Gastroesophageal sphincter (tissue), 4 donors: ENCODE data around the gene GCK. TPM values are rescaled to one million over a fixed set of nuclear protein-coding genes. Genes with fewer than 3 reads are reported as not detected.
"Not testable (repeated sequence)": the region's sequence is repeated elsewhere in the genome, so short reads cannot be mapped to it uniquely, and the experiment has no call there.

ENCODE experiments used
- ATAC-seq: fragments of 150-250 bp; one replicate; pipeline ENCODE4 v1.9.1; 2016; ENCODE audit warnings: mild to moderate bottlenecking, moderate library complexity
- H3K27ac ChIP-seq, 4 donors: fragments of 200-600 bp; sonication (generic) in 3 of 4; 1 replicate in 3 of 4; 2 replicates in 1 of 4; pipeline ENCODE4 v1.5.1; 2016 to 2019
- H3K27me3 ChIP-seq: fragments of 200-600 bp; sonication (generic); one replicate; pipeline ENCODE4 v1.5.1; 2019
- H3K36me3 ChIP-seq, 2 donors: fragments of 200-600 bp; sonication (generic); one replicate each; pipeline ENCODE4 v1.5.1; 2019; ENCODE audit warnings: control low read depth in 1 of 2
- H3K4me1 ChIP-seq, 3 donors: fragments of 200-600 bp; sonication (generic); 1 replicate in 2 of 3; 2 replicates in 1 of 3; pipeline ENCODE4 v1.5.1; 2016 to 2019; ENCODE audit warnings: control low read depth in 2 of 3
- H3K4me3 ChIP-seq, 2 donors: fragments of 200-600 bp; sonication (generic); one replicate each; pipeline ENCODE4 v1.5.1; 2019; ENCODE audit warnings: mild to moderate bottlenecking in 1 of 2, moderate library complexity in 1 of 2
- H3K9me3 ChIP-seq, 3 donors: fragments of 200-600 bp; sonication (generic); one replicate each; pipeline ENCODE4 v1.5.1; 2017 to 2019; ENCODE audit warnings: control low read depth in 2 of 3
- EP300 ChIP-seq: sonication (generic); formaldehyde crosslinking; IDR thresholded peaks from one replicate; pipeline ENCODE4 v1.6.1; 2017; ENCODE audit warnings: antibody characterized with exemption, mild to moderate bottlenecking
- POLR2A ChIP-seq, 2 donors: fragments of 450-650 bp; IDR thresholded peaks; one replicate each; pipeline ENCODE4 v1.6.1; 2017; ENCODE audit warnings: antibody characterized with exemption in 2 of 2, mild to moderate bottlenecking in 2 of 2, moderate library complexity in 1 of 2
- POLR2AphosphoS5 ChIP-seq: sonication (generic); formaldehyde crosslinking; IDR thresholded peaks from one replicate; pipeline ENCODE4 v1.6.1; 2017; ENCODE audit warnings: antibody characterized with exemption
- WGBS, 2 donors: methylation state at CpG; one replicate each; pipeline ENCODE4 v1.1.5; 2018; ENCODE audit warnings: low coverage in 1 of 2; 5-methylcytosine and 5-hydroxymethylcytosine counted together
- total RNA-seq, 4 donors: library from RNA; depleted of rRNA; stranded (reverse); fragments of >200 nt; gene quantifications; one replicate each; pipeline ENCODE4 v1.1.0, GENCODE V29; 2016
- TF ChIP-seq, protein P1 (sequence below), 4 experiments: fragments of 200-600 bp in 2 of 4; fragments of 450-650 bp in 2 of 4; sonication (generic) in 1 of 4; IDR thresholded peaks; one replicate each; pipeline ENCODE4 v1.5.1; 2017 to 2019; ENCODE audit warnings: antibody characterized with exemption in 4 of 4, mild to moderate bottlenecking in 2 of 4, moderate library complexity in 2 of 4

GCK gene
- total RNA-seq, 4 donors from 2014 or later: 0.31 to 4.2 (median 0.54) TPM; not detected in 1

- H3K9me3 ChIP-seq: no peaks in the 10 kb centered on the region
- ATAC-seq: peak; percentile 99
- peak within 1 kb of the TSS; percentile 19 to 83 (median 82) for H3K27ac ChIP-seq
- peaks cover 10% of the 10 kb centered on the region for H3K27me3 ChIP-seq
- H3K4me3 ChIP-seq: peak within 1 kb of the TSS; percentile 67 to 94
- TF ChIP-seq, protein P1, sequence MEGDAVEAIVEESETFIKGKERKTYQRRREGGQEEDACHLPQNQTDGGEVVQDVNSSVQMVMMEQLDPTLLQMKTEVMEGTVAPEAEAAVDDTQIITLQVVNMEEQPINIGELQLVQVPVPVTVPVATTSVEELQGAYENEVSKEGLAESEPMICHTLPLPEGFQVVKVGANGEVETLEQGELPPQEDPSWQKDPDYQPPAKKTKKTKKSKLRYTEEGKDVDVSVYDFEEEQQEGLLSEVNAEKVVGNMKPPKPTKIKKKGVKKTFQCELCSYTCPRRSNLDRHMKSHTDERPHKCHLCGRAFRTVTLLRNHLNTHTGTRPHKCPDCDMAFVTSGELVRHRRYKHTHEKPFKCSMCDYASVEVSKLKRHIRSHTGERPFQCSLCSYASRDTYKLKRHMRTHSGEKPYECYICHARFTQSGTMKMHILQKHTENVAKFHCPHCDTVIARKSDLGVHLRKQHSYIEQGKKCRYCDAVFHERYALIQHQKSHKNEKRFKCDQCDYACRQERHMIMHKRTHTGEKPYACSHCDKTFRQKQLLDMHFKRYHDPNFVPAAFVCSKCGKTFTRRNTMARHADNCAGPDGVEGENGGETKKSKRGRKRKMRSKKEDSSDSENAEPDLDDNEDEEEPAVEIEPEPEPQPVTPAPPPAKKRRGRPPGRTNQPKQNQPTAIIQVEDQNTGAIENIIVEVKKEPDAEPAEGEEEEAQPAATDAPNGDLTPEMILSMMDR (IDR thresholded peaks at IDR 0.05): peak; percentile 33 to 87 (median 76)
- TF ChIP-seq EP300: no peak
- peak; percentile 85 for TF ChIP-seq POLR2AphosphoS5
- peak; percentile 70 to 83 for TF ChIP-seq POLR2A (IDR thresholded peaks at IDR 0.05)
- WGBS, 2 donors: 0% methylated on average over 28 of the region's 58 CpGs; no CpG with 5 or more reads in 1 of the 2 donors
- H3K4me1 ChIP-seq: peaks cover 4 to 22% (median 5%) of the 10 kb centered on the region in 3 donors
- H3K36me3 ChIP-seq: peaks cover 0 to 23% of the 10 kb centered on the region in 2 donors
These were observed 11.6 kb upstream of the GCK start, which contains the start of gene YKT6 for GRCh38 chr7:44200699-44201461. Gene YKT6, plus strand, starts transcription at chr7:44200978. Its CDS starts 158 bp downstream, at chr7:44201136.

DNA sequence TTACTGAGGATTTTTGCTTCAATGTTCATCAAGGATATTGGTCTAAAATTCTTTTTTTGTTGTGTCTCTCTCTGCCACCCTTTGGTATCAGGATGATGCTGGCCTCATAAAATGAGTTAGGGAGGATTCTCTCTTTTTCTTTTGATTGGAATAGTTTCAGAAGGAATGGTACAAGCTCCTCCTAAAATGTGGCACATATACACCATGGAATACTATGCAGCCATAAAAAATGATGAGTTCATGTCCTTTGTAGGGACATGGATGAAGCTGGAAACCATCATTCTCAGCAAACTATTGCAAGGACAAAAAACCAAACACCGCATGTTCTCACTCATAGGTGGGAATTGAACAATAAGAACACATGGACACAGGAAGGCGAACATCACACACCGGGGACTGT, 10.9 kb upstream of the GCK start:
- not testable (repeated sequence) for ATAC-seq, H3K27ac ChIP-seq, H3K27me3 ChIP-seq, H3K9me3 ChIP-seq
- WGBS, 2 donors: no CpG with 5 or more reads among the region's 3 CpGs
- peaks cover 0 to 16% of the 10 kb centered on the region in 2 donors for H3K36me3 ChIP-seq
- peaks cover 4 to 22% (median 5%) of the 10 kb centered on the region in 3 donors for H3K4me1 ChIP-seq
- H3K4me3 ChIP-seq: peak overlapping the region in 1 of 2 donors; percentile 94

GRCh38 chr7:44197474-44197873, 8.2 kb upstream of the GCK start:
- Histone ChIP-seq H3K27me3 (peaks cover 23% of the 10 kb centered on the region), H3K36me3 (no peaks in the 10 kb centered on the region), H3K4me3 (no peak overlapping the region), H3K4me1 (peaks cover 4 to 14% (median 5%) of the 10 kb centered on the region in 3 donors), H3K9me3 (no peaks in the 10 kb centered on the region), H3K27ac (no peak overlapping the region)
- 72 to 74% methylated on average over 5 to 7 of the region's 7 CpGs for WGBS, 2 donors
- TF ChIP-seq POLR2A (IDR thresholded peaks at IDR 0.05): no peak
- no peak for ATAC-seq

DNA sequence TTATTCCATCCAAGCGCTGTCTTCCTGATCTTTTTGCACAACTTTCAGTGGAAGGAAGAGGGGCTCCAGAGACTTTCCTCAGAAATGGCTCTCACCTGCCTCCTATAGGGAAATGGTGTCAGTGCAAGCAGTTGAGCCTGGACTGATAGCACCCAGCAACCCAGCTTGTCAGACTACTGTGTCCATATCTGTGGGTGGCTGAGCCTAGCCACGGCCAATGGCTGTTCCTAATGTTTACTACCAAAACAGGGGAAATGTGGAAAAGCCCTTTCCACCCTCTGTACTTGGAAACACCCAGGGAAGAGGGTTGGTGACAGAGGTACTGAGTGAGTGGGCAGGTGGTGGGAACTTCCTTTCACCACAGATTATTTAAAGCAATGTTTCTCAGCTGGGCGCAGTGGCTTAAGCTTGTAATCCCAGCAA, 7.2 kb upstream of the GCK start:
- Histone ChIP-seq H3K27ac (no peak overlapping the region), H3K9me3 (no peaks in the 10 kb centered on the region), H3K4me3 (no peak overlapping the region), H3K27me3 (peaks cover 30% of the 10 kb centered on the region), H3K4me1 (peaks cover 0 to 4% (median under 1%) of the 10 kb centered on the region in 3 donors), H3K36me3 (no peaks in the 10 kb centered on the region)
- ATAC-seq: no peak
- WGBS, 2 donors: 33 to 40% methylated on average over 1 to 2 of the region's 3 CpGs
- no peak for TF ChIP-seq POLR2A (IDR thresholded peaks at IDR 0.05)
- TF ChIP-seq, protein P1 (IDR thresholded peaks at IDR 0.05): peak; percentile 32 to 70 (median 61)

DNA sequence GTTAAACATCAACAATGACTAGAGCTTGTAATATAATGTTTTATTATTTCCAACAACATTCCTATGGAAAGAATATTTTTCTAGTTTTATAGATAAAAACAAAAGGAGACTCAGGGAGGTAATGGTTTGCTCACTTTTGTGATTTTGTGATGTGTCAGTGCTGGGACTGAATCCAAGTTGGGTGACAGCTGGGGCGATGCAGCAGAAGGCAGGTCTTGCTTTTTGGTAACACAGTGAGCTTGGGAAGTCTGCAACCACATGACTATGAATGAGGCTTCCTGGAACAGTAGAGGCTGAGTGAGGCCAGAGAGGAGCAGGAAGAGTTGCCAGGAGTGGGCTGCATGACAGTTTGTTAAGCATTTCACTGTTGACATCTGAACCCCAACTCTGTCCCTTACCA, 6.7 kb upstream of the GCK start:
- Histone ChIP-seq H3K27me3 (peaks cover 30% of the 10 kb centered on the region), H3K9me3 (no peaks in the 10 kb centered on the region), H3K36me3 (no peaks in the 10 kb centered on the region), H3K4me1 (no peaks in the 10 kb centered on the region), H3K27ac (no peak overlapping the region), H3K4me3 (no peak overlapping the region)
- TF ChIP-seq POLR2A (IDR thresholded peaks at IDR 0.05) (no peak), EP300 (no peak), POLR2AphosphoS5 (no peak)
- TF ChIP-seq, protein P1 (IDR thresholded peaks at IDR 0.05): no peak
- WGBS, 2 donors: 11 to 40% methylated on average over 1 of the region's 1 CpG
- no peak for ATAC-seq
